HCT116 (cell line): Measurements from ENCODE around the gene ZYG11B. TPM values are rescaled to one million over a fixed set of nuclear protein-coding genes. Genes with fewer than 3 reads are reported as not detected.
"Not testable (repeated sequence)": the region's sequence is repeated elsewhere in the genome, so short reads cannot be mapped to it uniquely, and the experiment has no call there.

Source experiments
- ATAC-seq: fragments of 200-7000 bp; cut with Tn5 transposase; 2 replicates; pipeline ENCODE4 v1.9.1; 2020; ENCODE audit warnings: mild to moderate bottlenecking, moderate library complexity
- BruUV-seq: library from RNA; stranded (reverse); fragments of 400-500 nt; replicated peaks from 2 replicates; lab custom pipeline; 2021; lab: Mats Ljungman, UMichigan
- CTCF ChIA-PET: fragments of 300-600 bp; sonication (Branson Sonifier 250); formaldehyde crosslinking; loops from one replicate; lab custom pipeline; 2021; ENCODE audit warnings: antibody characterized with exemption; lab: Charles Lee
- POLR2A ChIA-PET: fragments of 300-600, 350-600 bp; sonication (Branson Sonifier 250); formaldehyde crosslinking; loops from one replicate; lab custom pipeline; 2021; ENCODE audit warnings: antibody characterized with exemption; lab: Charles Lee
- RAD21 ChIA-PET, 2 experiments: fragments of 300-600 bp; sonication (Branson Sonifier 250); formaldehyde crosslinking; loops; one replicate each; lab custom pipeline; 2023; ENCODE audit warnings: low total read pairs in 2 of 2; ENCODE audit not compliant: uncharacterized antibody in 2 of 2, unreplicated experiment in 2 of 2, low non-redundant PET in 1 of 2; lab: Charles Lee
- DNase-seq: peaks from one replicate; pipeline ENCODE4 v3.0.0-alpha.2; 2010; ENCODE audit warnings: low read depth, low spot score
- H2AFZ ChIP-seq: fragments of 200-600 bp; shearing (Covaris generic), sonication (generic); 2 replicates; pipeline ENCODE4 v1.6.1; 2017; ENCODE audit warnings: low read depth, mixed run types, mixed read lengths, antibody characterized with exemption, low read length; ENCODE audit not compliant: poor library complexity, severe bottlenecking
- H3K27ac ChIP-seq: 2 replicates; pipeline ENCODE4 v1.5.1; 2012; ENCODE audit warnings: low read depth, low read length
- H3K27me3 ChIP-seq: fragments of 200-600 bp; sonication (generic); 2 replicates; pipeline ENCODE4 v1.6.1; 2016; ENCODE audit warnings: mixed run types, low read length, mixed read lengths; ENCODE audit not compliant: insufficient read depth
- H3K36me3 ChIP-seq, 2 experiments: fragments of 200-500 bp in 1 of 2; fragments of 200-600 bp in 1 of 2; sonication (Bioruptor generic) in 1 of 2; sonication (generic) in 1 of 2; 2 replicates each; pipeline versions ENCODE4 v1.5.1 to v1.6.1; 2014 to 2016; ENCODE audit warnings: low read length in 2 of 2, inconsistent platforms in 1 of 2, mixed read lengths in 1 of 2, mixed run types in 1 of 2; ENCODE audit not compliant: insufficient read depth in 2 of 2, control insufficient read depth in 1 of 2
- H3K4me1 ChIP-seq, 2 experiments: fragments of 200-600 bp in 1 of 2; sonication (generic) in 1 of 2; 2 replicates each; pipeline versions ENCODE4 v1.5.1 to v1.6.1; 2012 to 2017; ENCODE audit warnings: low read length in 2 of 2, inconsistent platforms in 1 of 2, mild to moderate bottlenecking in 1 of 2, mixed read lengths in 1 of 2, mixed run types in 1 of 2, moderate library complexity in 1 of 2; ENCODE audit not compliant: insufficient read depth in 2 of 2, control insufficient read depth in 1 of 2
- H3K4me2 ChIP-seq: fragments of 200-600 bp; sonication (generic); 2 replicates; pipeline ENCODE4 v1.6.1; 2017; ENCODE audit warnings: mixed run types, low read length, mixed read lengths
- H3K4me3 ChIP-seq, 2 experiments: fragments of 200-600 bp in 1 of 2; sonication (generic) in 1 of 2; replicated peaks in 1 of 2; 2 replicates each; pipeline ENCODE4 v1.5.1; 2011 to 2016; ENCODE audit warnings: low read length in 2 of 2, control low read depth in 1 of 2, low read depth in 1 of 2, mild to moderate bottlenecking in 1 of 2, mixed read lengths in 1 of 2, mixed run types in 1 of 2
- H3K79me2 ChIP-seq: fragments of 200-600 bp; sonication (generic); 2 replicates; pipeline ENCODE4 v1.6.1; 2017; ENCODE audit warnings: mild to moderate bottlenecking, mixed run types, low read length, moderate library complexity, mixed read lengths; ENCODE audit not compliant: insufficient read depth
- H3K9ac ChIP-seq: fragments of 200-600 bp; sonication (generic); 2 replicates; pipeline ENCODE4 v1.6.1; 2016; ENCODE audit warnings: low read length, mixed read lengths
- H3K9me2 ChIP-seq: fragments of 200-600 bp; sonication (generic), shearing (Covaris generic); 2 replicates; pipeline ENCODE4 v1.6.1; 2017; ENCODE audit warnings: mixed run types, mild to moderate bottlenecking, moderate library complexity; ENCODE audit not compliant: insufficient read depth
- H3K9me3 ChIP-seq, 2 experiments: fragments of 200-500 bp in 1 of 2; fragments of 200-600 bp in 1 of 2; sonication (Bioruptor generic) in 1 of 2; sonication (generic) in 1 of 2; 2 replicates each; pipeline ENCODE4 v1.6.1; 2014 to 2017; ENCODE audit warnings: low read length in 2 of 2, mixed read lengths in 2 of 2, inconsistent platforms in 1 of 2, low read depth in 1 of 2, mild to moderate bottlenecking in 1 of 2, mixed run types in 1 of 2, moderate library complexity in 1 of 2; ENCODE audit not compliant: control insufficient read depth in 1 of 2, insufficient read depth in 1 of 2
- H4K20me1 ChIP-seq: fragments of 200-600 bp; sonication (generic), shearing (Covaris generic); 2 replicates; pipeline ENCODE4 v1.6.1; 2017; ENCODE audit warnings: mixed run types, mild to moderate bottlenecking, moderate library complexity; ENCODE audit not compliant: insufficient read depth
- ATF3 ChIP-seq: IDR thresholded peaks from 2 replicates; pipeline ENCODE4 v1.6.1; 2012
- CBX3 ChIP-seq: IDR thresholded peaks from 2 replicates; pipeline ENCODE4 v1.6.1; 2012; ENCODE audit warnings: low read depth
- EZH2phosphoT487 ChIP-seq: fragments of 200-600 bp; IDR thresholded peaks from 2 replicates; pipeline ENCODE4 v1.6.1; 2018; ENCODE audit warnings: antibody characterized with exemption, borderline replicate concordance
- FOSL1 ChIP-seq: IDR thresholded peaks from 2 replicates; pipeline ENCODE4 v1.6.1; 2012; ENCODE audit warnings: low read depth
- JUND ChIP-seq: IDR thresholded peaks from 2 replicates; pipeline ENCODE4 v1.6.1; 2012
- POLR2A ChIP-seq: IDR thresholded peaks from 2 replicates; pipeline ENCODE4 v1.7.0; 2011; ENCODE audit warnings: borderline replicate concordance; ENCODE audit not compliant: insufficient read depth, insufficient read length; ENCODE audit errors: extremely low read depth
- POLR2AphosphoS5 ChIP-seq: IDR thresholded peaks from 2 replicates; pipeline ENCODE4 v1.6.1; 2011; ENCODE audit warnings: mild to moderate bottlenecking, low read depth, low read length, moderate library complexity
- REST ChIP-seq: IDR thresholded peaks from 2 replicates; pipeline ENCODE4 v1.6.1; 2012; ENCODE audit warnings: low read depth
- SIN3A ChIP-seq: IDR thresholded peaks from 2 replicates; pipeline ENCODE4 v1.6.1; 2012; ENCODE audit warnings: low read depth
- SRF ChIP-seq: IDR thresholded peaks from 2 replicates; pipeline ENCODE4 v1.6.1; 2012; ENCODE audit warnings: low read depth
- TCF7L2 ChIP-seq: IDR thresholded peaks from 2 replicates; pipeline ENCODE4 v1.7.0; 2011; ENCODE audit warnings: borderline replicate concordance, inconsistent platforms; ENCODE audit not compliant: insufficient read depth, insufficient read length; ENCODE audit errors: extremely low read depth
- ZFX ChIP-seq: fragments of 450-650 bp; IDR thresholded peaks from 2 replicates; pipeline ENCODE4 v1.6.1; 2017
- ZNF274 ChIP-seq: fragments of 200-500 bp; sonication (Bioruptor generic); IDR thresholded peaks from 2 replicates; pipeline ENCODE4 v1.6.1; 2014; ENCODE audit warnings: mild to moderate bottlenecking, low read depth, low read length, inconsistent platforms
- intact Hi-C: fragments of 100-400 bp; cut with micrococcal nuclease; formaldehyde crosslinking; loops from 2 replicates; pipeline ENCODE4 v1.10.0; 2022
- total RNA-seq: library from RNA; stranded (reverse); gene quantifications from one replicate; pipeline ENCODE4 v1.2.1, GENCODE V29; 2021; ENCODE audit not compliant: unreplicated experiment

Gene ZYG11B
- total RNA-seq, 1 experiment from 2014 or later = 20.7 TPM

GRCh38 chr1:52801011-52801410 lies 74.8 kb downstream of the ZYG11B start:
- no peak overlapping the region for H3K4me2 ChIP-seq
- H3K27ac ChIP-seq = no peak overlapping the region
- H2AFZ ChIP-seq = no peak overlapping the region
- TF ChIP-seq POLR2AphosphoS5 (no peak), SRF (no peak), JUND (no peak), ZNF274 (no peak), ZFX (no peak), FOSL1 (no peak), ATF3 (no peak), CBX3 (no peak), POLR2A (no peak), REST (no peak), EZH2phosphoT487 (no peak), SIN3A (no peak), TCF7L2 (no peak)
- H3K79me2 ChIP-seq = no peaks in the 10 kb centered on the region
- BruUV-seq = no TSS peak
- no peaks in the 10 kb centered on the region; the same call in 1 of the 2 replicates for H4K20me1 ChIP-seq
- no peaks in the 10 kb centered on the region for H3K4me1 ChIP-seq
- DNase-seq (no peak), ATAC-seq (no peak)
- intact Hi-C loops = no loop called here
- no peak overlapping the region for H3K9ac ChIP-seq
- no peaks in the 10 kb centered on the region for H3K9me2 ChIP-seq
- ChIA-PET RAD21 (no interaction called here), POLR2A (no interaction called here), CTCF (no interaction called here)
- H3K4me3 ChIP-seq = no peak overlapping the region
- H3K36me3 ChIP-seq = peaks cover 0 to 2% of the 10 kb centered on the region in 2 experiments; a peak in 1 of 4 replicates
- no peaks in the 10 kb centered on the region for H3K9me3 ChIP-seq
- H3K27me3 ChIP-seq = no peaks in the 10 kb centered on the region

GRCh38 chr1:52804083-52804482 lies 77.8 kb downstream of the ZYG11B start:
- H3K4me3 ChIP-seq, H3K36me3 ChIP-seq, ATAC-seq, CTCF ChIA-PET, DNase-seq, H3K9ac ChIP-seq, H3K27ac ChIP-seq, H3K4me2 ChIP-seq, H2AFZ ChIP-seq, H3K9me2 ChIP-seq, H4K20me1 ChIP-seq, BruUV-seq, H3K4me1 ChIP-seq, H3K9me3 ChIP-seq, RAD21 ChIA-PET, H3K79me2 ChIP-seq, H3K27me3 ChIP-seq, intact Hi-C loops, POLR2A ChIA-PET: not testable (repeated sequence)
